DMS153 (cell line): Measurements from ENCODE around the gene BRD8.

ENCODE experiments used
- DNase-seq: peaks from one replicate; lab custom pipeline; 2025; lab: John Stamatoyannopoulos, UW

The BRD8 gene

GRCh38 chr5:138096997-138097828 lies 81.2 kb downstream of the BRD8 start:
- no peak for DNase-seq

DNA sequence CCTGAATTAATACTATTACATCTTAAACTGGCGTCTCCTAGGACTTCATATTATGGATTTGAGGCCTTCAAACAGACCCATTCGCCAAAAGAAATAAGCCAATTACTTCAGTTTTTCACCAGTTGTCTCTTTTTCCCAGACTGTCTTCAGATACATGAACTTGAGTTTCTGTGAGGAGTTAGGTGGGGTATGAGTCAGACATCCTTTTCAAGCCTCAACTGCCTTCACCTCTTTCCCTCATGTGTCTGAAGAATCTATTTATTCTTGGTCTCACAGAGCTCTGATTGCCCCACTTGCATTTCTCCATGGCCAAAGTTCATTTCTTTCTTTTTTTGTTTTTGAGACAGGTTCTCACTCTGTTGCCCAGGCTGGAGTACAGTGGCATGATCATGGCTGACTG lies 82.1 kb downstream of the BRD8 start:
- DNase-seq: no peak

DNA sequence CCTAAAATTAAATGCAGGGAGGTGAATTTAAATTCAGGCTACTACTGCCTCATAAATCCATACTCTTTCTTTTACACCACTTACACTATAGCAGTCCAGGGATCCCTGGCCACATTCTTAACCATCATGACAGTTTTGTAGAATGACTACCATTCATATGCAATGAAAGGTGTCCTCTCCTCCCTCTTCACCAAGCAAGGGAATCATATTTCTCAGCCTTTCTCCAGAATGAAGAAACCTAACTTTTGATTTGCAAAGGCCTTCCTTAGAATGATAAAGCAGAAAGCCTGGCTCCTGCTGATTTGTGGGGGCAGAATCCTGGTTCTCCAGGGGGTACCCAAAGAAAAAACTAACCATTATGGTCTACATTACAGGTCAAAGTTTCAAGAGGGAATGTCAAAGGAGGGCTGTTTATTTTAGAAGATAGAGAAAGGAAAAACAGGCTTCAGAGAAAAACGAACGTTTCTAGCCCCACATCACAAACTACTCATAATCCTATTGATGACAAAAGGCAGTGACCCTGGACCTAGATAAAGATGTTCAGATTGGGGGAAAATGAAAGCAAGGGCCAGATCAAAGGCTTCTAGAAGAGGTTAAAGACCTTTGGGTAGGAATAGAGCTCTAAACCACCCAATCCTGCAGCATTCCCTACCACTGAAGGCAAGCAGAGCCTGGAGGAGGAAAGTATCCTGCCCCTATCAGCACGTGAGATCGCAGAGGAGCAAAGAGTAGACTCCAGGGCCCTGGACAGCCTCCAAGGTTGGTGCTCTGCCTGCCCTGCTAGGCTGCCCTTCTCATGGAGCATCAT lies 83.1 kb downstream of the BRD8 start:
- DNase-seq: no peak

DNA sequence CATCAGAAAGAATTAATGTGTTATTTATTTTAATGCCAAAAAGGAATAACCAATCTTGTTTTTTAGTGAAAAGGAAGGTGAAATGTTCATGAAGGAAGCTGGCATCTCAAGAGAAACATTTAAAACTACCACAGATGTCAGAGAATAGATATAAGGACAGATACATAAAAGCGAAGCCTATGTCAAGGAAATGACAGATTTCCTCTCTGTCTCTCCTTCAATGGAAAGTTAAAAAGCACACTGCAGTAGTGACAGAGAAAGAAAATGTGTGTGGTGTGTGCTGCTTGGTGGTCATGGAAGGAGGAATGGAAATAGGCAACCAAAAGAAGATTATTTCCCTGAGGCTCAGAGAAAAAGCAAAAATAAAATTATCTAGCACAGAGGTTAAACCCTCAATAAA lies 85.4 kb downstream of the BRD8 start:
- DNase-seq: no peak

DNA sequence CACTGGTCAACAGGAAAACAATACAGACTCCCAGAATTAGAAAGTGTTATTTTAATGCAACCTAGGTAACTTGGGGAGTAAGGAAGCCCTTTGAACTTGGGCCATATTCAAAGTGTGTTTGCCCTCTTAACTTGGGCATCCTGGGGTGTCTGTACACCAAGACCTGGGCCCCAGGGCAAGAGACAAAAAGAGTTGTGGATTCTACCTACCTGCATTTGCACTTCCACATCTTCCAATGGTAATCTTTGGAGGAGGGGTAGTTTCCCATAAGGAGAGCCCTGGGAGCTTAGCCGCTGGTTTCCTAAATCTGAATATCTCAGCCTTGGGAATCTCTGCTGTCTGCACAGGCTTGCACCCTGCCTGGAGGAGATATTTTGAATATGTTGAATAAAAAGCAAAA lies 86.1 kb downstream of the BRD8 start:
- no peak for DNase-seq

DNA sequence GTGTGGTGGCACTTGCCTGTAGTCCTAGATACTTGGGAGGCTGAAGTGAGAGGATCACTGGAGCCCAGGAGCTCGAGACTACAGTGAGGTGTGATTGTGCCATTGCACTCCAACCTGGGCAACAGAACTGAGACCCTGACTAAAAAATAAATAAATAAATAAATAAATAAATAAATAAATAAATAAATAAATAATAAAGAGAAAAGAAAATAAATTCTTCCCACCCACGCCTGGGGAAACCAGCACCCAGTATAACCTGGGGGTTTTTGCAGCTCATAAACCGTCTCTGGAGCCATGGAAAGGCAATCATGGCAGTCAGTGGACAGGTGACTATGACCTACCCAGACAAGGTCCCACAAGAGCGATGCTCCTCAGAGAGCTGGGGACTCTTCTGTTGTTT lies 86.7 kb downstream of the BRD8 start:
- DNase-seq: no peak
